ENCODE data around the gene SERPINE3. TPM values are rescaled to one million over a fixed set of nuclear protein-coding genes. Genes with fewer than 3 reads are reported as not detected.

Gene SERPINE3
- total and polyA plus RNA-seq, 7 donors, result 0.33 TPM; not detected in 6

DNA sequence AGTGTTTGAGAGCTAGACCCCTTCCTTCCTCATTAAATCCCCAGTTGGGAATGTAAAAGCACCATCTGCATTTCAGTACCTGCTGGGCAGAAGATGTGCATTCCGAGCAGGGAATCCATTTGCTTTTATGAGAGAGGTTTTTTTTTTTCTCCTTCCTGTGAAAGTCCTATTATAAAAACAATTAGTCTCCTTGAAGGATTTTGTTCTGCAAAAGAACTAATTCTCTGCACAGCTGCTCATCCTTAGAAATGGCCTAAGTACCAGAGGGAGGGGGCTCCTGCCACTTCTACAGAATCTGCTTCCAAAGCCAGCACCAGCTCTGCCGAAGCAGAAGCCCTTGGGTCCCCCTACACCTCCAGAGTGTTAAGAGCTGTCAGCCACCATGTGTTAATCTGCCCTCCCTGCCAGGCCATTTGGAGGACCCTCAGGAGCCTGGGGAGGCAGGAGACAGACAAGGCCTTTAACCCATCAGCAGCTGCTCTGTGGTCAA lies 36.4 kb upstream of the SERPINE3 start:
- Histone ChIP-seq H3K27ac (no peak overlapping the region), H3K9me3 (no peaks in the 10 kb centered on the region), H3K36me3 (no peaks in the 10 kb centered on the region), H3K4me1 (no peaks in the 10 kb centered on the region), H3K4me3 (no peak overlapping the region), H3K27me3 (no peaks in the 10 kb centered on the region)
- TF ChIP-seq POLR2AphosphoS5 (IDR thresholded peaks at IDR 0.05), result no peak
- TF ChIP-seq, protein P1, sequence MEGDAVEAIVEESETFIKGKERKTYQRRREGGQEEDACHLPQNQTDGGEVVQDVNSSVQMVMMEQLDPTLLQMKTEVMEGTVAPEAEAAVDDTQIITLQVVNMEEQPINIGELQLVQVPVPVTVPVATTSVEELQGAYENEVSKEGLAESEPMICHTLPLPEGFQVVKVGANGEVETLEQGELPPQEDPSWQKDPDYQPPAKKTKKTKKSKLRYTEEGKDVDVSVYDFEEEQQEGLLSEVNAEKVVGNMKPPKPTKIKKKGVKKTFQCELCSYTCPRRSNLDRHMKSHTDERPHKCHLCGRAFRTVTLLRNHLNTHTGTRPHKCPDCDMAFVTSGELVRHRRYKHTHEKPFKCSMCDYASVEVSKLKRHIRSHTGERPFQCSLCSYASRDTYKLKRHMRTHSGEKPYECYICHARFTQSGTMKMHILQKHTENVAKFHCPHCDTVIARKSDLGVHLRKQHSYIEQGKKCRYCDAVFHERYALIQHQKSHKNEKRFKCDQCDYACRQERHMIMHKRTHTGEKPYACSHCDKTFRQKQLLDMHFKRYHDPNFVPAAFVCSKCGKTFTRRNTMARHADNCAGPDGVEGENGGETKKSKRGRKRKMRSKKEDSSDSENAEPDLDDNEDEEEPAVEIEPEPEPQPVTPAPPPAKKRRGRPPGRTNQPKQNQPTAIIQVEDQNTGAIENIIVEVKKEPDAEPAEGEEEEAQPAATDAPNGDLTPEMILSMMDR (IDR thresholded peaks at IDR 0.05), result no peak
- no peak for TF ChIP-seq POLR2A (IDR thresholded peaks at IDR 0.05)
- no peak for TF ChIP-seq EP300 (IDR thresholded peaks at IDR 0.05)
- DNase-seq, result no peak
- 83 to 94% methylated on average over 2 of the region's 2 CpGs for WGBS, 2 donors
- intact Hi-C loops (cut with DNase I), result no loop called here

DNA sequence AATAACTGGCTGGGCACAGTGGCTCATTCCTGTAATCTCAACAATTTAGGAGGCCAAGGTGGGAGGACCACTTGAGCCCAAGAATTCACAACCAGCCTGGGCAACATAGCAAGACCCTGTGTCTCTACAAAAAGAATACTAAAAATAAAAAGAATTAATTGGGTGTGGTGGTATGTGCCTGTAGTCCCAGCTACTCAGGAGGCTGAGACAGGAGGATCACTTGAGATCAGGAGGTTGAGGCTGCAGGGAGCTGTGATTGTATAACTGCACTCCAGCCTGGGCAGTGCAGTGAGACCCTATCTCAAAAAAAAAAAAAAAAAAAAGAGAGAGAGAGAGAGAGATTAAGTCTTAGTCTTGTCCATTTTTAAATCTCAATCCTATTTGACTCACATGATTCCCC lies 35.6 kb upstream of the SERPINE3 start:
- TF ChIP-seq, protein P1 (IDR thresholded peaks at IDR 0.05), result no peak
- TF ChIP-seq EP300 (IDR thresholded peaks at IDR 0.05) (no peak), POLR2AphosphoS5 (IDR thresholded peaks at IDR 0.05) (no peak), POLR2A (IDR thresholded peaks at IDR 0.05) (no peak)

DNA sequence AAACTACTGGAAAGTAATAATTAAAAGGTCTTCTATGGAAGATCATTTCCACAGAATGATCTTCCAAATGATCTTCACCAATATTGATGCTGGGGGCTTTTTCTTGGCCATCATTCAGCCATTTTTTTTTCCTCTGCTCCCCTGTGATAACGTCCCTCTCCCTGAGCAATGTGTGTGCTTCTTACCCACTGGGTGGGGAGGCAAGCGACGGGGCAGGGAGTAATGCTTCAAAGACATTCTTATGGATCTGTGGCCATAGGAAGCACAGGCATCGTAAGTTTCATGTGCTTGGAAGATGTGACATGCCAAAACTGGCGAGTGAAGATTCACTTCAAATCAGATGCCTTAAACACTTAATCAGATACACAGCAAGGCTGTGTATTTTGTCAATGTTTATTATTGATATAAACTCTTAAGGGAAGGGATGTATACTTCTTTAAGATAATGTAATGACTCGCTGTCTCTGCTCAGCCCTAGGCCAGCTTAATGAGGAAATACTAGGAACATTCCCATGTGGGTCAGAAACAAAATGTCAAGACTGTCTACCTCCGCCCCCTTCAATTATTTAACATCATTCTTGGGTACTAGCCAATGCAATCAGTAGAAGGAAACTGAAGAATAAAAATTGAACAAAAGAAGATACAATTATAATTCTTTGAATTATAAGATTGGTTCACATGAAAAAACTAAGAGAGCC lies 34.1 kb upstream of the SERPINE3 start:
- TF ChIP-seq POLR2AphosphoS5 (IDR thresholded peaks at IDR 0.05) (no peak), EP300 (IDR thresholded peaks at IDR 0.05) (no peak), POLR2A (IDR thresholded peaks at IDR 0.05) (no peak)
- TF ChIP-seq, protein P1 (IDR thresholded peaks at IDR 0.05), result no peak
- intact Hi-C loops (cut with DNase I), result no loop called here
- DNase-seq, result no peak
- no peaks in the 10 kb centered on the region for H3K27me3 ChIP-seq
- WGBS, 2 donors, result 85 to 86% methylated on average over 7 of the region's 7 CpGs
- no peak overlapping the region for H3K27ac ChIP-seq
- no peaks in the 10 kb centered on the region for H3K9me3 ChIP-seq
- no peaks in the 10 kb centered on the region for H3K36me3 ChIP-seq
- H3K4me3 ChIP-seq, result no peak overlapping the region
- no peaks in the 10 kb centered on the region for H3K4me1 ChIP-seq

More for the DNA sequence above, 35.6 kb upstream of the SERPINE3 start:
- no peaks in the 10 kb centered on the region for H3K27me3 ChIP-seq
- DNase-seq, result no peak
- intact Hi-C loops (cut with DNase I), result no loop called here
- H3K4me1 ChIP-seq, result no peaks in the 10 kb centered on the region
- no peak overlapping the region for H3K4me3 ChIP-seq
- H3K27ac ChIP-seq, result no peak overlapping the region
- H3K9me3 ChIP-seq, result no peaks in the 10 kb centered on the region
- H3K36me3 ChIP-seq, result no peaks in the 10 kb centered on the region

DNA sequence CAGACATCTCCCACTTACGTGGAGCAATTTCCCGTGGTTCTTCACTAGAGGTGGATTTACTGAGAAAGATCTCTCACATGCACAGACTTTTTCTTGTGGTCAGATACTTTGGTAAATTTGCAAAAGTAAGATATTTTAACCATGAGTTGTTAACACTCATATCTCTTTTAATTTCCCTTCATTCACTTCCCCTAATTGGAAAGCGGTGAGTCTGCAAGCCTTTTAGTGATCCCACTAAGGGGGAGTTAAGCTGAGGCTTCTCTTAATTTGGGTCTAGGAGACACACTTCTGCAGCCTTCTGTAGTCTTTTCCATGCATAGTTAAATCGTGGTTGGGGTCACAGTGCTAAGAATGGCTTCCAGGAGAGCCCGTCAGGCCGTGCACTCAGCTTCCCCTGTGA lies 30.7 kb upstream of the SERPINE3 start:
- H3K4me3 ChIP-seq, result no peak overlapping the region
- WGBS, 2 donors, result 67 to 75% methylated on average over 6 of the region's 6 CpGs
- TF ChIP-seq POLR2AphosphoS5 (IDR thresholded peaks at IDR 0.05), result no peak
- TF ChIP-seq POLR2A (IDR thresholded peaks at IDR 0.05), result no peak
- no peak for TF ChIP-seq EP300 (IDR thresholded peaks at IDR 0.05)
- TF ChIP-seq, protein P1 (IDR thresholded peaks at IDR 0.05), result no peak
- no peaks in the 10 kb centered on the region for H3K27me3 ChIP-seq
- peaks cover 0 to 3% (median 0%) of the 10 kb centered on the region in 4 donors for H3K9me3 ChIP-seq
- H3K4me1 ChIP-seq, result no peaks in the 10 kb centered on the region
- H3K27ac ChIP-seq, result no peak overlapping the region
- intact Hi-C loops (cut with DNase I), result no loop called here
- H3K36me3 ChIP-seq, result no peaks in the 10 kb centered on the region
- DNase-seq, result no peak
